H1 (cell line): ENCODE data around the gene TEAD3. TPM values are rescaled to one million over a fixed set of nuclear protein-coding genes. Genes with fewer than 3 reads are reported as not detected.

ENCODE experiments used
- CEBPB ChIP-seq: IDR thresholded peaks from 2 replicates; pipeline ENCODE4 v1.6.1; 2012; ENCODE audit warnings: low read depth, low read length
- SAP30 ChIP-seq: fragments of 300-600 bp; sonication (generic); IDR thresholded peaks from 2 replicates; pipeline ENCODE4 v1.7.1; 2012; ENCODE audit warnings: low read length, moderate library complexity, mild to moderate bottlenecking, inconsistent platforms; ENCODE audit not compliant: insufficient read depth, insufficient replicate concordance
- TAF1 ChIP-seq: IDR thresholded peaks from 2 replicates; pipeline ENCODE4 v1.6.1; 2011; ENCODE audit warnings: mild to moderate bottlenecking, low read depth, low read length
- polyA plus RNA-seq, 7 experiments: library from polyadenylated mRNA; depleted of rRNA in 3 of 7; stranded (reverse) in 5 of 7; unstranded in 2 of 7; fragments of >200 nt in 5 of 7; fragments of 200-250 nt in 2 of 7; gene quantifications; 1 replicate in 5 of 7; 2 replicates in 1 of 7; 4 replicates in 1 of 7; pipeline versions ENCODE4 v1.2.1 to v1.2.3, GENCODE V29; 2011 to 2013; ENCODE audit warnings: missing spikeins in 2 of 7, mixed read lengths in 2 of 7
- total RNA-seq: library from RNA; stranded (reverse); fragmentation: NEBNext Ultra II Directional; extraction: Animal tissue kit (Norgen Biotek cat#: 25700); gene quantifications from 2 replicates; pipeline ENCODE4 v1.2.1, GENCODE V29; 2021
- TF ChIP-seq, protein P1 (sequence below): IDR thresholded peaks from 2 replicates; pipeline ENCODE4 v1.6.1; 2011; ENCODE audit warnings: low read length, improper control_type of control experiment

TEAD3 gene
- total and polyA plus RNA-seq, 2 of the 8 experiments (the other 6 are each of a cell fraction or from before 2014, with no cell fraction given), result 20.1 to 28.7 TPM

DNA sequence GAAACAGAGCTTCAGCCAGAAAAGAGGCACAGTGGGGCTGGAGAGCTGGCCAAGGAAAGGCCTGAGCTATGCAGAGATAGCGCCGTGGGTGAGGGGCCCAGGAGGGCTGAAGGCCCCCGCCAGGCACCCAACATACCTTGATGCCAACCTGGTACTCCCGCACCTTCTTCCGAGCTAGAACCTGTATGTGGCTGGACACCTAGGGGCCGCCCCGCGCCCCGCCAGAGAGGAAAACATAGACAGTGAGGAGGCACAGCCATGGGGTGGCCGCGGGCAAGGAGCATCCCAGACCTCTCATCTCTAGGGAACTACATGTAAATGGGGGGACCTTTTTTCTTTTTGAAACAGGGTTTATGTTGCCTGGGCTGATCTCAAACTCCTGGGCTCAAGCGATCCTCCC is 16.7 kb downstream of the TEAD3 start (continued):
- TF ChIP-seq, protein P1, sequence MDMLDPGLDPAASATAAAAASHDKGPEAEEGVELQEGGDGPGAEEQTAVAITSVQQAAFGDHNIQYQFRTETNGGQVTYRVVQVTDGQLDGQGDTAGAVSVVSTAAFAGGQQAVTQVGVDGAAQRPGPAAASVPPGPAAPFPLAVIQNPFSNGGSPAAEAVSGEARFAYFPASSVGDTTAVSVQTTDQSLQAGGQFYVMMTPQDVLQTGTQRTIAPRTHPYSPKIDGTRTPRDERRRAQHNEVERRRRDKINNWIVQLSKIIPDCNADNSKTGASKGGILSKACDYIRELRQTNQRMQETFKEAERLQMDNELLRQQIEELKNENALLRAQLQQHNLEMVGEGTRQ, result no peak
- TF ChIP-seq TAF1 (no peak), SAP30 (no peak), CEBPB (no peak)
